ENCODE data around the gene RAB11B.
"Not testable (repeated sequence)": the region's sequence is repeated elsewhere in the genome, so short reads cannot be mapped to it uniquely, and the experiment has no call there.

Gene RAB11B

DNA sequence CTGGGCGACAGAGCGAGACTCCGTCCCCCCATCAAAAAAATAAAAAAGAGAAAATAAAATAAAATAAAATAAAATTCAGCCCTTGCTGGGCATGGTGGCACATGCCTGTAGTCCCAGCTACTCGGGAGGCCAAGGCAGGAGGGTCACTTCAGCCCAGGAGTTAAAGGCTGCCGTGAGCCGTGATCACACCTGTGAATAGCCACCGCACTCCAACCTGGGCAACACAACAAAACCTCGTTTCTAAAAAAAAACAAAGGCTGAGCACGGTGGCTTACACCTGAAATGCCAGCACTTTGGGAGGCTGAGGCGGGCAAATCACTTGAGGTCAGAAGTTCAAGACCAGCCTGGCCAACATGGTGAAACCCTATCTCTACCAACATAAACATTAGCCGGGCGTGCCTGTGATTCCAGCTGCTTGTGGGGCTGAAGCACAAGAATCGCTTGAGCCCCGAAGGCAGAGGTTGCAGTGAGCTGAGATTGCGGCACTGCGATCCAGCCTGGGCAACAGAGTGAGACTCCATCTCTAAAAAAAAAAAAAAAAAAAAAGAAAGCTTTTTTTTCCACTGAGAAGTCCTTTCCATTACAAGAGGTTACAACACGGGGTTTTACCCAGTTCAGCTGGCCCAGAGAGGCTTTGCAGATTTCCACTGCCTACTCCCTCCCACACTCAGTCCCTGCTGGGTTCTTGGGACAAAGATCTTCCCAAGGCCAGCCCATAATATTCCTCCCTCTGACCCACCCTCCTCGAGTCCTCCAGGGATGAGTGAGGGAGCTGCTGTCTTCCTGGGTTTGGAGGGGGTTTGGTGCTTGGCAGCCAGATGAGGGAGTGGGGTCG, 19.8 kb upstream of the RAB11B start:
- no peak for DNase-seq (ENCODE audit: extremely low read depth in 1 of 2, low read depth in 1 of 2)

DNA sequence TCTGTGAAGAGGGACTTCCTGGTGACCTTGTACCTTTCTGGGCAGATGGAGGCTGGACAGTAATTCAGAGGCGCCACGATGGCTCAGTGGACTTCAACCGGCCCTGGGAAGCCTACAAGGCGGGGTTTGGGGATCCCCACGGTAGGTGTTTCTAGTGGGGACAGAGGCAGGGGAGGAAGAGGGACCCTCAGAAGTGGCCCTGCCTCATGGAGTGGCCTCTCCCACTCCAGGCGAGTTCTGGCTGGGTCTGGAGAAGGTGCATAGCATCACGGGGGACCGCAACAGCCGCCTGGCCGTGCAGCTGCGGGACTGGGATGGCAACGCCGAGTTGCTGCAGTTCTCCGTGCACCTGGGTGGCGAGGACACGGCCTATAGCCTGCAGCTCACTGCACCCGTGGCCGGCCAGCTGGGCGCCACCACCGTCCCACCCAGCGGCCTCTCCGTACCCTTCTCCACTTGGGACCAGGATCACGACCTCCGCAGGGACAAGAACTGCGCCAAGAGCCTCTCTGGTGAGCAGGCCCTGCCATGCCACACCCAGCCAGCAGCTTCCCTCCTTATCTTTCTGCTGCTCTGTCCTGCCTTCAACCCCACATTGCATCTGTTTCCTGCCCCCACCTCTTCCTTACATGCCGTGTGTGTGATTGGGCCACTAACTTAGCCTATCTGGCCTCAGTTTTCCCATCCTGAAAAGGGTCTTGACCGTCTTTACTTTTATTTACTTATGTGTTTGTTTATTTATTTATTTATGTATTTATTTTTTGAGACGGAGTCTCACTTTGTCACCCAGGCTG, 19.0 kb upstream of the RAB11B start:
- DNase-seq (ENCODE audit: extremely low read depth in 1 of 2, low read depth in 1 of 2): no peak

DNA sequence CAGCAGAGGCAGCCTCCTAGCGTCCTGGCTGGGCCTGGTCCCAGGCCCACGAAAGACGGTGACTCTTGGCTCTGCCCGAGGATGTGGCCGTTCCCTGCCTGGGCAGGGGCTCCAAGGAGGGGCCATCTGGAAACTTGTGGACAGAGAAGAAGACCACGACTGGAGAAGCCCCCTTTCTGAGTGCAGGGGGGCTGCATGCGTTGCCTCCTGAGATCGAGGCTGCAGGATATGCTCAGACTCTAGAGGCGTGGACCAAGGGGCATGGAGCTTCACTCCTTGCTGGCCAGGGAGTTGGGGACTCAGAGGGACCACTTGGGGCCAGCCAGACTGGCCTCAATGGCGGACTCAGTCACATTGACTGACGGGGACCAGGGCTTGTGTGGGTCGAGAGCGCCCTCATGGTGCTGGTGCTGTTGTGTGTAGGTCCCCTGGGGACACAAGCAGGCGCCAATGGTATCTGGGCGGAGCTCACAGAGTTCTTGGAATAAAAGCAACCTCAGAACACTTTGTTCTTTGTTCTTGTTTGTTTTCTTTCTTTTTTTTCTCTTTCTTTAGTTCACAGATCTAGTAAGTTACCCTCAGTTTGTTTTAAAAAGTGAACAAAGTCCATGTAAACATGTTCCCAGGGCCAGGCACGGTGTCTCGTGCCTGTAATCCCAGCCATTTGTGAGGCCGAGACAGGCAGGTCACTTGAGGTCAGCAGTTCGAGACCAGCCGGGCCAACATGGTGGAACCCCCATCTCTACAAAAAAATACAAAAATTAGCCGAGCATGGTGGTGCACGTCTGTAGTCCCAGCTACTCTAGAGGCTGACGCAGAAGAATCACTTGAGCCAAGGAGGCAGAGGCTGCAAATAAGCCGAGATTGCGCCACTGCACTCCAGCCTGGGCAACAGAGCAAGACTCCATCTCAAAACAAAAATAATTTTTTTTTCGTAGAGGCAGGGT, 16.0 kb upstream of the RAB11B start:
- DNase-seq (ENCODE audit: extremely low read depth in 1 of 2, low read depth in 1 of 2): no peak

DNA sequence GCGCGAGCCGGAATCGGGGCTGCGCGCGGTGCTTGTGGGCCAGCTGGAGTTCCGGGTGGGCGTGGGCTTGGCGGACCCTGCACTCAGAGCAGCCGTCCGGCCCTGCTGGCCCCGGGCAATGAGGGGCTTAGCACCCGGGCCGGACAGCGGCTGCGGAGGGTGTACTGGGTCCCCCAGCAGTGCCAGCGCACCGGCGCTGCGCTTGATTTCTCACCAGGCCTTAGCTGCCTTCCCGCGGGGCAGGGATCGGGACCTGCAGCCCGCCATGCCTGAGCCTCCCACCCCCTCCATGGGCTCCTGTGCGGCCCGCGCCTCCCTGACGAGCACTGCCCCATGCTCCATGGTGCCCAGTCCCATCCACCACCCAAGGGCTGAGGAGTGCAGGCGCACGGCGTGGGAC, 14.4 kb upstream of the RAB11B start:
- DNase-seq (ENCODE audit: extremely low read depth in 1 of 2, low read depth in 1 of 2): not testable (repeated sequence)

DNA sequence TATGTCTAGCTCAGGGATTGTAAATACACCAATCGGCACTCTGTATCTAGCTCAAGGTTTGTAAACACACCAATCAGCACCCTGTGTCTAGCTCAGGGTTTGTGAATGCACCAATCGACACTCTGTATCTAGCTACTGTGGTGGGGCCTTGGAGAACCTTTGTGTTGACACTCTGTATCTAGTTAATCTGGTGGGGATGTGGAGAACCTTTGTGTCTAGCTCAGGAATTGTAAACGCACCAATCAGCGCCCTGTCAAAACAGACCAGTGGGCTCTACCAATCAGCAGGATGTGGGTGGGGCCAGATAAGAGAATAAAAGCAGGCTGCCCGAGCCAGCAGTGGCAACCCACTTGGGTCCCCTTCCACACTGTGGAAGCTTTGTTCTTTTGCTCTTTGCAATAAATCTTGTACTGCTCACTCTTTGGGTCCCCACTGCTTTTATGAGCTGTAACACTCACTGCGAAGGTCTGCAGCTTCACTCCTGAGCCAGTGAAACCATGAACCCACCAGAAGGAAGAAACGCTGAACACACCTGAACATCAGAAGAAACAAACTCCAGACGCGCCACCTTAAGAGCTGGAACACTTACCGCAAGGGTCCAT, 13.7 kb upstream of the RAB11B start:
- not testable (repeated sequence) for DNase-seq (ENCODE audit: extremely low read depth in 1 of 2, low read depth in 1 of 2)

DNA sequence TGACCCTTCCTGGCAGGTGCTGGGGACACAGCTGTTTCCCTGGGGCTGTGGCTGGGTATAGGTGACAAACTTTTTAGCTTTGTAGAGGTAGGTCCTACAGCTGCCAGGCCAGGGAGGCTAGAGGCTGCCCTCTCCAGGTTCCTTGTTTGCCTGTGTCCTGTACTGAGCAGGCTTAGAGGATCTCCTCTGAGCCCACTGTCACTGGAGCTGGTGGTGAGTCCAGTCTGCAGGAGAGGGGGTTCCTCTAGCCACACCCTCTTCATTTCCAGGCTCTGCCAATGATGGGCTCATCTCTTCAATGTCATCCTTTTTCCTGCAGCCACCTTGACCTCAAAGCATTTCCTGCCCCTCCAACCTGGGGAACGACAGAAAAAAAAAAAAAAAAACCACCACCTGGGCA, 12.6 kb upstream of the RAB11B start:
- DNase-seq (ENCODE audit: extremely low read depth in 1 of 2, low read depth in 1 of 2): no peak

DNA sequence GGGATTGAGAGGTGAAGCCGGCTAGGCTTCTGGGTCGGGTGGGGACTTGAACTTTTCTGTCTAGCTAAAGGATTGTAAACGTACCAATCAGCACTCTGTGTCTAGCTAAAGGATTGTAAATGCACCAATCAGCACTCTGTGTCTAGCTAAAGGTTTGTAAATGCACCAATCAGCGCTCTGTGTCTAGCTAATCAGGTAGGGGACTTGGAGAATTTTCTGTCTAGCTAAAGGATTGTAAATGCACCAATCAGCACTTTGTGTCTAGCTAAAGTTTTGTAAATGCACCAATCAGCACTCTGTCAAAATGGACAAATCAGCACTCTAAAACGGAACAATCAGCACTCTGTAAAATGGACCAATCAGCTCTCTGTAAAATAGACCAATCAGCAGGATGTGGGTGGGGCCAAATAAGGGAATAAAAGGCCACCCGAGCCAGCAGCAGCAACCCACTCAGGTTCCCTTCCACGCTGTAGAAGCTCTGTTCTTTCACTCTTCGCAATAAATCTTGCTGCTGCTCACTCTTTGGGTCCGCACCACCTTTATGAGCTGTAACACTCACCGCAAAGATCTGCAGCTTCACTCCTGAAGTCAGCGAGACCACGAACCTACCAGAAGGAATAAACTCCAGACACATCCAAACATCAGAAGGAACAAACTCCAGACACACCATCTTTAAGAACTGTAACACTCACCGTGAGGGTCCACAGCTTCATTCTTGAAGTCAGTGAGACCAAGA, 10.8 kb upstream of the RAB11B start:
- DNase-seq (ENCODE audit: extremely low read depth in 1 of 2, low read depth in 1 of 2): not testable (repeated sequence)

DNA sequence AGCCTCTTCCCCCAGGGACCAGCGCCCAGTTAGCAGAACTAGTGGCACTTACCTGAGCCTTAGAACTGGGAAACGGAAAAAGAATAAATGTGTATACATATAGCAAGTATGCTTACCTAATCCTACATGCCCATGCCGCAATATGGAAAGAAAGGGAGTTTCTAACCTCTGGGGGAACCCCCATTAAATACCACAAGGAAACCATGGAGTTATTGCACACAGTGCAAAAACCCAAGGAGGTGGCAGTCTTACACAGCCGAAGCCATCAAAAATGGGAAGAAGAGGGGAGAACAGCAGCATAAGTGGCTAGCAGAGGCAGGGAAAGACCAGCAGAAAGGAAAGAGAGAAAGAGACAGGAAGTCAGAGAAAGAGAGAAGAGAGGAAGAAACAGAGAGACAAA, 5.6 kb upstream of the RAB11B start:
- DNase-seq (ENCODE audit: extremely low read depth in 1 of 2, low read depth in 1 of 2): not testable (repeated sequence)

DNA sequence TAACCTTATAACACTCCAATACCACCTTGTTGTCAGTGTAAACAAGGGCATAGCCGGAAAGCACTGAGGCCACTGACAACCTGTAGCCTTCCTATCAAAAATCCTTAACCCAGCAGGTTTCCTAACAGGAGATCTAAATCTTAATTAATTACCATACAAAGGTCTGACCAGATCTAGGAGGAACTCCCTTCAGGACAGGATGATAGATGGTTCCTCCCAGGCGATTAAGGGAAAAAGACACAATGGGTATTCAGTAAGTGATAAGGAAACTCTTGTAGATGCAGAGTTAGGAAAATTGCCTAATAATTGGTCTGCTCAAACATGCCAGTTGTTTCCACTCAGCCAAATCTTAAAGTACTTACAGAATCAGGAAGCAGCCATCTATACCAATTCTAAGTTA, 5.1 kb upstream of the RAB11B start:
- not testable (repeated sequence) for DNase-seq (ENCODE audit: extremely low read depth in 1 of 2, low read depth in 1 of 2)

DNA sequence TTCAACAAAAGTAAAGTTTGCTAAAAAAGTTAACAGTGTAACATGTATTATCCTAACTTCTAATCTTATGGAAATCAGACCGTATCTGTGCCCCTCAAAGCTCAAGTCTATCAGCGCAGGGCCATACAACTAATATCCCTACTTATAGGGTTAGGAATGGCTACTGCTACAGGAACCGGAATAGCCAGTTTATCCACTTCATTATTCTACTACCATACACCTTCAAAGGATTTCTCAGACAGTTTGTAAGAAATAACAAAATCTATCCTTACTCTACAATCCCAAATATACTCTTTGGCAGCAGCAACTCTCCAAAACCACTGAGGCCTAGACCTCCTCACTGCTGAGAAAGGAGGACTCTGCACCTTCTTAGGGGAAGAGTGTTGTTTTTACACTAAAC, 4.6 kb upstream of the RAB11B start:
- DNase-seq (ENCODE audit: extremely low read depth in 1 of 2, low read depth in 1 of 2): not testable (repeated sequence)

DNA sequence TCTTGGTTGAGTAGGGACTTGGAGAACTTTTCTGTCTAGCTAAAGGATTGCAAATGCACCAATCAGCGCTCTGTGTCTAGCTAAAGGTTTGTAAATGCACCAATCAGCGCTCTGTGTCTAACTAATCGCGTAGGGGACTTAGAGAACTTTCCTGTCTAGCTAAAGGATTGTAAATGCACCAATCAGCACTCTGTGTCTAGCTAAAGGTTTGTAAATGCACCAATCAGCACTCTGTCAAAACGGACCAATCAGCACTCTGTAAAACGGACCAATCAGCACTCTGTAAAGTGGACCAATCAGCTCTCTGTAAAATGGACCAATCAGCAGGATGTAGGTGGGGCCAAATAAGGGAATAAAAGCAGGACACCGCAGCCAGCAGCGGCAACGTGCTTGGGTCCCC, 3.7 kb upstream of the RAB11B start:
- not testable (repeated sequence) for DNase-seq (ENCODE audit: extremely low read depth in 1 of 2, low read depth in 1 of 2)

DNA sequence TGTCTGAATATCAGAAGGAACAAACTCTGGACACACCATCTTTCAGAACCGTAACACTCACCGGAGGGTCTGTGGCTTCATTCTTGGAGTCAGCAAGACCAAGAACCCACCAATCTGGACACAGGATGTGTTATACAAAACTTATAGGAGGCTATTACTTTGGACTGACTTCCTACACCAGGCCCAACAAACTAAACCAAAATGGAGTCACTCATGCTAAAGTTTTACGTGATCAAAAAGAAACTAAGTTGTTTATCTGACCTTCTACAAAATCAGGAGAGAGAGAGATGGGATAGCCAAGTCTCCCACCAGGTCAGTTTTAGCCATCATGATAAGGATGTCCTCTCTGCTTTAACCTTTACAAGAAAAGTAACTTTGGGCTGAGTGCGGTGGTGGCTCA, 3.2 kb upstream of the RAB11B start:
- no peak for DNase-seq (ENCODE audit: extremely low read depth in 1 of 2, low read depth in 1 of 2)

DNA sequence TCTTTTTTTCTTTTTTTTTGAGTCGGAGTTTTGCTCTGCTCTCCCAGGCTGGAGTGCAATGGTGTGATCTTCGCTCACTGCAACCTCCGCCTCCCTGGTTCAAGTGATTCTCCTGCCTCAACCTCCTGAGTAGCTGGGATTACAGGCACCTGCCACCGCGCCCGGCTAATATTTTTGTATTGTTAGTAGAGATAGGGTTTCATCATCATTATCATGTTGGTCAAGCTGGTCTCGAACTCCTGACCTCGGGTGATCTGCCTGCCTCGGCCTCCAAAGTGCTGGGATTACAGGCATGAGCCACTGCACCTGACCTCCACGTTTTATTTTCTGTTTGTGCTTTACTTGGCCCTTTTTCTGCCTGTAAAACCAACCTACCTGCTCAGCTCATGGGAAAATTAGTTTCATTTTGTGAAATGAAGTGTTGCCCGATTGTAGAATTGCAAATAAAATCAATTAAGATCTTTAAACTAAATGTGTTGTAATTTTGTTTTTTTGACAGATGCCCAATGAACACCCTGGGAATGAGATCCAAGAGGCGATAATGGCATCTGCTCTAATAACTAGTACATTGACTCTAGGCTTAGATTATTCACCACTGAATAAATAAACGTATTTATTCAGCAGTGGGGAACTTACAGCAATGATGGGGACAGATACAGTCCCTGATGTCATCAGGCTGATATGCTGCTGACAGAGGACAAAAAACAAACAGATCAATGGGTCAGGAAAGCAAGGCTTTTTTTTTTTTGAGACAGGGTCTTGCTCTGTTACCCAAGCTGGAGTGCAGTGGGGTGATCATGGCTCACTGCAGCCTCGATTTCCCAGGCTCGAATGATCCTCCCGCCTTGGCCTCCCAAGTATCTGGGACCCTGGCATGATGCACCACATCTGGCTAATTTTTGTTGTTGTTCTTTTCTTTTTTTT, 2.2 kb upstream of the RAB11B start:
- no peak for DNase-seq (ENCODE audit: extremely low read depth in 1 of 2, low read depth in 1 of 2)

DNA sequence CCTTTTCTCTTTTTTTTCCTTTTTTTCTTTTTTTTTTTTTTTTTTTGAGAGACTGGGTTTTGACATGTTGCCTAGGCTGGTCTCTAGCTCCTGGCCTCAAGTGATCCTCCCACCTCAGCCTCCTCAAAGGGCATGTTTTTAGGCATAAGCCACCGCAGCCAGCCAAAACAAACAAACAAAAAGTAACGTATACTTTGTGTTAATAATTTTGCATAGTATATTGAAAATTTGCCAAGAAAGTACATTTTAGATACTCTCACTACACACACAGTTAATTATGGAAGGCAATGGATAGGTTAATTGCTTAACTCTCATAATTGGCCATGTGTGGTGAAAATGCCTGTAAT, 1.6 kb upstream of the RAB11B start:
- no peak for DNase-seq (ENCODE audit: extremely low read depth in 1 of 2, low read depth in 1 of 2)

DNA sequence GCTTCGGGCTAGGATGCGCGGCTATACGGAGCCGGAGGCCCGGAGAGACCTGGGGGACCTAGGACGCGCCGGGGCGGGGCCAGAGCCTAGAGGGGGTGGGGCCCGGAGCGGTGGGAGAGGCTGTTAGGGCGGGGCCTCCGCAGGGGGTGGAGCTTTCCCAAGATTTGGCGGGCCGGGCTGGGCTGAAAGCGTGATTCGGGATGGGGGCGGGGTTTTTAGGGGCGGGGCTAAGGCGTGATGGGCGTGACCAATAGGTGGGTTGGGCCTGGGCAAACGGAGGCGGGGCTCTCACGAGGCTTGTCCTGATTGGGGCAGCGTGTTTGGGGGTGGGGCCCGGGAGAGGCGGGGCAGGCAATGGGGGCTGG, 439 bp downstream of the RAB11B start:
- peak; percentile 77 to 78 for DNase-seq (ENCODE audit: extremely low read depth in 1 of 2, low read depth in 1 of 2)

DNA sequence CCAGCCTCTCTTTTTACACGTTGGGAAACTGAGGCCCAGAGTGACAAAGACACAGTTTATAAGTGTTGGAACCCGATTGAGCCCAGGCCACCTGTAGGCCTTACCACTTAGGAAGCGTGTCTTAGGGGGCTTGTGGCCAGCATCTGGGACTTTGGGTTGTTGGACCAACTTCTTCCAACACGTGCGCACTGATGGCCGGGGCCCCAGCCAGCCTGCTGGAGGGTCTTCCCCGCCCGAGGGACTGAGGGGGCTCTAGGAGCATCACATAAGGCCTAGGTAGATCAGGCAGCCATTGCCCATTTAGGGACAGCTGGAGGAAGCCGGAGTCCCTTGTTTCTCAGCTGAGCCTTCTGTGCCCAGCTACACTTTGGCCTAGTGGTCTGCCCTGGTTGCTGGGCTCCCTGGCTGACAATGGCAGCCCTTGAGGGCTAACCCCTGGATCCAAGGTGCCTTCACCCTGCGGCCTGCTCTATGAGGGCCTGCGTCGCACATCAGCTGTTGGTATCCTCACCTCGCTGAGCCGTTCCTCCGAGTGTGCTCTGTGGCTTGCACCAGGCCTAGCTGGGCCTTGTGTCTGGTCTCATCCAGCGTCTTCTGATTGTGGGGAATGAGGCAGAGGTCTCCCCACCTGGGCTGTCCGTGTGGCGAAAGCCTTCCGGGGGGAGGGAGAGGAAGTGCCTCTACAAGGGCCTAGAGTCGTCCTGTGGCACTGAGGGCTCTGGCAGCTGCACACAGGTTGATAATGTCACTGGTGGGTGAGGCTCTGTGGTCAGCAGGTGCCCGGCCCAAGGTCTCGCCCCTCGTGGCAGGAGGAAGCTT, 1.2 kb downstream of the RAB11B start:
- no peak for DNase-seq (ENCODE audit: extremely low read depth in 1 of 2, low read depth in 1 of 2)

DNA sequence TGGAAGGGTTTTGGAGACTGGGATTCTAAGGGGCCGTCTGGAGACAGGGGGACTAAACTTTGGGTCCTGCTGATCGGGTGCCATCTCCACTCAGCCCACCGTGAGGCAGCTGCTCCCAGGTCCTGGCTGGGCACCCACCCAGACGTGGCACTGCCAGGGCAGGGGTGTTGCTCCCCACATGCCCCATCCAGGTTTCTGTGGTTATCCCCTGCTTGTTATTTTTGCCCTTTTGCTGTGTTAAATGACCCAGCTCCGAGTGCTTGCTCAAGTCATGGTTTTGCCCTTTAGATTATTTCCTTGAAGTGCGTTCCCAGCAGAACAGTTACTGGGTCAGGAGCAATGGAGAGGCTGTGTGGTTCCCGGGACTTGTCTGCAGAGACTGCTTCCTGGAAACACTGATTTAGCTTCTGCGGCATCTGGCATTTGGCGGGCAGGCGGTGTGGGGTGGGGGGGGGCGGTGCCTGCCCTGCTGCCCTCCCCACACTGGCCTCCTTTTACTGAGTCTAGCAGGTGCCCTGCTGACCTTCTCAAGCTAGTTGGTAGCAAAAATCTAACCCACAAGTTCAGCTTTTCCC, 1.9 kb downstream of the RAB11B start:
- no peak for DNase-seq (ENCODE audit: extremely low read depth in 1 of 2, low read depth in 1 of 2)
